Stimulated activated naive CD8-positive, alpha-beta T cell treated with anti-CD3 and anti-CD28 coated beads, Interleukin-15, Interleukin-2, amounts not matched to agents 100 ng/mL and 50 ng/mL, for 24 hours (primary cell): ENCODE data around the gene LAMA5.

Experiments used
- H3K27ac Mint-ChIP-seq: one replicate; pipeline ENCODE4 v1.8.0; 2021; ENCODE audit warnings: mild to moderate bottlenecking, mixed read lengths
- H3K27me3 Mint-ChIP-seq: one replicate; pipeline ENCODE4 v1.8.0; 2021; ENCODE audit warnings: mixed read lengths
- H3K36me3 Mint-ChIP-seq: one replicate; pipeline ENCODE4 v1.8.0; 2021; ENCODE audit warnings: low read depth, mixed read lengths
- H3K4me1 Mint-ChIP-seq: one replicate; pipeline ENCODE4 v1.8.0; 2021; ENCODE audit warnings: low read depth, mixed read lengths
- H3K4me3 Mint-ChIP-seq: one replicate; pipeline ENCODE4 v1.8.0; 2021; ENCODE audit warnings: mild to moderate bottlenecking, mixed read lengths
- H3K9me3 Mint-ChIP-seq: one replicate; pipeline ENCODE4 v1.8.0; 2021; ENCODE audit warnings: mixed read lengths

The LAMA5 gene

GRCh38 chr20:62289898-62290297 is 77.2 kb downstream of the LAMA5 start:
- Mint-ChIP-seq H3K4me3 (no peak overlapping the region), H3K27ac (no peak overlapping the region), H3K36me3 (peaks cover 14% of the 10 kb centered on the region), H3K4me1 (peaks cover 4% of the 10 kb centered on the region), H3K27me3 (no peaks in the 10 kb centered on the region), H3K9me3 (no peaks in the 10 kb centered on the region)

- peaks cover 14% of the 10 kb centered on the region for H3K36me3 Mint-ChIP-seq
- H3K27ac Mint-ChIP-seq: no peak overlapping the region
- no peaks in the 10 kb centered on the region for H3K9me3 Mint-ChIP-seq
- H3K4me1 Mint-ChIP-seq: peaks cover 4% of the 10 kb centered on the region
- H3K27me3 Mint-ChIP-seq: no peaks in the 10 kb centered on the region
- no peak overlapping the region for H3K4me3 Mint-ChIP-seq
These were observed 78.0 kb downstream of the LAMA5 start for GRCh38 chr20:62289131-62289530.

GRCh38 chr20:62288535-62289105 is 78.5 kb downstream of the LAMA5 start:
- no peak overlapping the region for H3K27ac Mint-ChIP-seq
- H3K4me1 Mint-ChIP-seq: peaks cover 4% of the 10 kb centered on the region
- no peaks in the 10 kb centered on the region for H3K27me3 Mint-ChIP-seq
- peaks cover 14% of the 10 kb centered on the region for H3K36me3 Mint-ChIP-seq
- H3K9me3 Mint-ChIP-seq: no peaks in the 10 kb centered on the region
- no peak overlapping the region for H3K4me3 Mint-ChIP-seq

- Mint-ChIP-seq H3K4me3 (no peak overlapping the region), H3K36me3 (peaks cover 10% of the 10 kb centered on the region), H3K9me3 (no peaks in the 10 kb centered on the region), H3K27ac (no peak overlapping the region), H3K27me3 (no peaks in the 10 kb centered on the region), H3K4me1 (peaks cover 4% of the 10 kb centered on the region)
These were observed 79.2 kb downstream of the LAMA5 start for GRCh38 chr20:62287759-62288534.

GRCh38 chr20:62287129-62287528 is 80.0 kb downstream of the LAMA5 start:
- H3K27ac Mint-ChIP-seq: no peak overlapping the region
- H3K36me3 Mint-ChIP-seq: peaks cover 8% of the 10 kb centered on the region
- H3K4me3 Mint-ChIP-seq: no peak overlapping the region
- no peaks in the 10 kb centered on the region for H3K27me3 Mint-ChIP-seq
- H3K4me1 Mint-ChIP-seq: peaks cover 1% of the 10 kb centered on the region
- H3K9me3 Mint-ChIP-seq: no peaks in the 10 kb centered on the region

GRCh38 chr20:62286493-62287064 is 80.5 kb downstream of the LAMA5 start:
- no peaks in the 10 kb centered on the region for H3K27me3 Mint-ChIP-seq
- H3K4me1 Mint-ChIP-seq: no peaks in the 10 kb centered on the region
- H3K4me3 Mint-ChIP-seq: no peak overlapping the region
- no peaks in the 10 kb centered on the region for H3K9me3 Mint-ChIP-seq
- H3K27ac Mint-ChIP-seq: no peak overlapping the region
- H3K36me3 Mint-ChIP-seq: peaks cover 11% of the 10 kb centered on the region

- H3K4me1 Mint-ChIP-seq: no peaks in the 10 kb centered on the region
- no peak overlapping the region for H3K27ac Mint-ChIP-seq
- H3K36me3 Mint-ChIP-seq: peaks cover 16% of the 10 kb centered on the region
- no peaks in the 10 kb centered on the region for H3K9me3 Mint-ChIP-seq
- no peaks in the 10 kb centered on the region for H3K27me3 Mint-ChIP-seq
- no peak overlapping the region for H3K4me3 Mint-ChIP-seq
These were observed 81.4 kb downstream of the LAMA5 start for GRCh38 chr20:62285722-62286121.

GRCh38 chr20:62285151-62285550 is 82.0 kb downstream of the LAMA5 start:
- no peaks in the 10 kb centered on the region for H3K27me3 Mint-ChIP-seq
- H3K4me1 Mint-ChIP-seq: no peaks in the 10 kb centered on the region
- H3K36me3 Mint-ChIP-seq: peaks cover 20% of the 10 kb centered on the region
- H3K4me3 Mint-ChIP-seq: no peak overlapping the region
- no peak overlapping the region for H3K27ac Mint-ChIP-seq
- no peaks in the 10 kb centered on the region for H3K9me3 Mint-ChIP-seq

- Mint-ChIP-seq H3K36me3 (peaks cover 21% of the 10 kb centered on the region), H3K4me3 (no peak overlapping the region), H3K27me3 (no peaks in the 10 kb centered on the region), H3K4me1 (no peaks in the 10 kb centered on the region), H3K27ac (no peak overlapping the region), H3K9me3 (no peaks in the 10 kb centered on the region)
These were observed 82.7 kb downstream of the LAMA5 start for GRCh38 chr20:62284448-62284847.

GRCh38 chr20:62282877-62283503 is 84.1 kb downstream of the LAMA5 start:
- no peaks in the 10 kb centered on the region for H3K9me3 Mint-ChIP-seq
- no peaks in the 10 kb centered on the region for H3K27me3 Mint-ChIP-seq
- H3K36me3 Mint-ChIP-seq: peaks cover 24% of the 10 kb centered on the region

GRCh38 chr20:62282103-62282502 is 85.0 kb downstream of the LAMA5 start:
- no peaks in the 10 kb centered on the region for H3K4me1 Mint-ChIP-seq
- H3K4me3 Mint-ChIP-seq: no peak overlapping the region
- peaks cover 24% of the 10 kb centered on the region for H3K36me3 Mint-ChIP-seq
- no peaks in the 10 kb centered on the region for H3K9me3 Mint-ChIP-seq
- H3K27me3 Mint-ChIP-seq: no peaks in the 10 kb centered on the region
- H3K27ac Mint-ChIP-seq: no peak overlapping the region

More at GRCh38 chr20:62282877-62283503, 84.1 kb downstream of the LAMA5 start:
- no peaks in the 10 kb centered on the region for H3K4me1 Mint-ChIP-seq
- no peak overlapping the region for H3K4me3 Mint-ChIP-seq
- H3K27ac Mint-ChIP-seq: no peak overlapping the region

- H3K27ac Mint-ChIP-seq: no peak overlapping the region
- H3K9me3 Mint-ChIP-seq: no peaks in the 10 kb centered on the region
- no peaks in the 10 kb centered on the region for H3K4me1 Mint-ChIP-seq
- peaks cover 25% of the 10 kb centered on the region for H3K36me3 Mint-ChIP-seq
- H3K27me3 Mint-ChIP-seq: no peaks in the 10 kb centered on the region
- H3K4me3 Mint-ChIP-seq: no peak overlapping the region
These were observed 85.8 kb downstream of the LAMA5 start for GRCh38 chr20:62281161-62281933.

- H3K4me3 Mint-ChIP-seq: no peak overlapping the region
- no peak overlapping the region for H3K27ac Mint-ChIP-seq
- H3K36me3 Mint-ChIP-seq: peaks cover 29% of the 10 kb centered on the region
- H3K27me3 Mint-ChIP-seq: no peaks in the 10 kb centered on the region
- H3K9me3 Mint-ChIP-seq: no peaks in the 10 kb centered on the region
- H3K4me1 Mint-ChIP-seq: no peaks in the 10 kb centered on the region
These were observed 86.8 kb downstream of the LAMA5 start for GRCh38 chr20:62280303-62280702.

GRCh38 chr20:62277253-62277652 is 89.9 kb downstream of the LAMA5 start:
- Mint-ChIP-seq H3K36me3 (peaks cover 40% of the 10 kb centered on the region), H3K27me3 (no peaks in the 10 kb centered on the region), H3K4me3 (no peak overlapping the region), H3K9me3 (no peaks in the 10 kb centered on the region), H3K4me1 (no peaks in the 10 kb centered on the region), H3K27ac (no peak overlapping the region)
